A375 (cell line): ENCODE data around the gene MUCL3. TPM values are rescaled to one million over a fixed set of nuclear protein-coding genes. Genes with fewer than 3 reads are reported as not detected.

Experiments used
- small RNA-seq: library from RNA; depleted of rRNA; stranded (forward); fragments of <200 nt; gene quantifications from one replicate; pipeline ENCODE3, GENCODE V24; 2014
- total RNA-seq: library from RNA; depleted of rRNA; stranded (reverse); fragments of >200 nt; shearing (Covaris generic); gene quantifications from 2 replicates; pipeline ENCODE4 v1.2.3, GENCODE V29; 2014; rRNA removed

MUCL3 gene
- not detected in 2 replicates for total RNA-seq

GRCh38 chr6:30940361-30940986 is at the start of gene MUCL3:
Gene MUCL3 (plus strand): TSS chr6:30940973. CDS start chr6:30941000, 27 bp downstream.

GRCh38 chr6:30907758-30908591 is 32.8 kb upstream of the MUCL3 start, which contains the start of gene GTF2H4:
Gene GTF2H4 (plus strand): TSS chr6:30908207.

GRCh38 chr6:30914076-30914853 is 26.5 kb upstream of the MUCL3 start, which contains the start of gene VARS2:
Gene VARS2 (plus strand): TSS chr6:30914238. CDS start chr6:30914837, 599 bp downstream.

GRCh38 chr6:30931969-30932645 is 8.7 kb upstream of the MUCL3 start, which contains the start of gene SFTA2:
Gene SFTA2 (minus strand): TSS chr6:30932170. CDS start chr6:30932096, 74 bp downstream.

GRCh38 chr6:30983439-30983838 is 42.7 kb downstream of the MUCL3 start, which contains the start of gene MUC21:
Gene MUC21 (plus strand): TSS chr6:30983718. CDS start chr6:30983959, 241 bp downstream.

Small RNA genes lying within 50 kb of the gene (small RNA-seq; reads per million reads assigned to genes)
- gene RF00019: not detected

Other genes starting within 250 kb of the MUCL3 start
- gene NRM, start 250.0 kb upstream of the MUCL3 start, total RNA-seq: 5.7 and 7.7 TPM in 2 replicates
- gene MDC1, start 223.7 kb upstream of the MUCL3 start, total RNA-seq: 7.2 and 10.0 TPM in 2 replicates
- 662 and 749 TPM in 2 replicates for gene TUBB, start 220.6 kb upstream of the MUCL3 start, total RNA-seq
- 72.6 and 83.5 TPM in 2 replicates for gene FLOT1, start 198.3 kb upstream of the MUCL3 start, total RNA-seq
- gene IER3, start 196.4 kb upstream of the MUCL3 start, total RNA-seq: 799 and 821 TPM in 2 replicates
- 67.4 and 78.5 TPM in 2 replicates for gene DDR1, start 56.5 kb upstream of the MUCL3 start, total RNA-seq
- gene GTF2H4, start 32.8 kb upstream of the MUCL3 start, total RNA-seq: 8.3 and 12.6 TPM in 2 replicates
- gene VARS2, start 26.7 kb upstream of the MUCL3 start, total RNA-seq: 25.2 and 25.5 TPM in 2 replicates
- not detected in 2 replicates for gene SFTA2, start 8.8 kb upstream of the MUCL3 start, total RNA-seq
- not detected in 2 replicates for gene MUC21, start 42.7 kb downstream of the MUCL3 start, total RNA-seq
- not detected in 2 replicates for gene MUC22, start 69.5 kb downstream of the MUCL3 start, total RNA-seq
- not detected in 2 replicates for gene C6orf15, start 171.6 kb downstream of the MUCL3 start, total RNA-seq
- gene PSORS1C1, start 173.8 kb downstream of the MUCL3 start, total RNA-seq: 1.1 and 8.5 TPM in 2 replicates
- gene CDSN, start 179.5 kb downstream of the MUCL3 start, total RNA-seq: not detected in 2 replicates
- gene PSORS1C2, start 198.1 kb downstream of the MUCL3 start, total RNA-seq: not detected in 2 replicates
- gene CCHCR1, start 216.8 kb downstream of the MUCL3 start, total RNA-seq: 16.3 and 19.2 TPM in 2 replicates
- 32.8 and 38.1 TPM in 2 replicates for gene TCF19, start 217.6 kb downstream of the MUCL3 start, total RNA-seq
- gene POU5F1, start 229.7 kb downstream of the MUCL3 start, total RNA-seq: 0.21 TPM in 1 of 2 replicates, not detected in the other